Heart left ventricle (tissue), 16 donors: ENCODE measurements around the gene COMTD1. TPM values are rescaled to one million over a fixed set of nuclear protein-coding genes. Genes with fewer than 3 reads are reported as not detected.

ENCODE experiments used
- ATAC-seq, 4 donors: fragments of 200-7000 bp; cut with Tn5 transposase; one replicate each; pipeline ENCODE4 v1.9.1; 2020 to 2022; ENCODE audit warnings: moderate library complexity in 4 of 4, mild to moderate bottlenecking in 3 of 4, moderate number of reproducible peaks in 1 of 4
- DNase-seq, 5 donors: peaks; one replicate each; pipeline ENCODE4 v3.0.0-alpha.2; 2020
- H3K27ac ChIP-seq, 12 donors: fragments of 200-600 bp; sonication (generic) in 4 of 12; one replicate each; pipeline versions ENCODE4 v1.5.0 to v1.8.0; 2016 to 2022; ENCODE audit warnings: mild to moderate bottlenecking in 2 of 12
- H3K27me3 ChIP-seq, 9 donors: fragments of 200-600 bp; sonication (generic) in 2 of 9; one replicate each; pipeline versions ENCODE4 v1.5.1 to v1.8.0; 2016 to 2022; ENCODE audit warnings: mild to moderate bottlenecking in 3 of 9
- H3K36me3 ChIP-seq, 9 donors: fragments of 200-600 bp; sonication (generic) in 2 of 9; one replicate each; pipeline versions ENCODE4 v1.5.0 to v1.8.0; 2018 to 2022; ENCODE audit warnings: mild to moderate bottlenecking in 2 of 9
- H3K4me1 ChIP-seq, 12 donors: fragments of 200-600 bp; sonication (generic) in 4 of 12; one replicate each; pipeline versions ENCODE4 v1.5.0 to v1.8.0; 2016 to 2022; ENCODE audit warnings: mild to moderate bottlenecking in 3 of 12
- H3K4me3 ChIP-seq, 12 donors: fragments of 200-600 bp; sonication (generic) in 4 of 12; one replicate each; pipeline versions ENCODE4 v1.5.0 to v1.8.0; 2017 to 2022; ENCODE audit warnings: mild to moderate bottlenecking in 9 of 12, moderate library complexity in 4 of 12
- H3K9me3 ChIP-seq, 12 donors: fragments of 200-600 bp; sonication (generic) in 4 of 12; one replicate each; pipeline versions ENCODE4 v1.5.0 to v1.8.0; 2016 to 2022; ENCODE audit warnings: mild to moderate bottlenecking in 1 of 12
- POLR2A ChIP-seq, 2 donors: fragments of 450-650 bp; IDR thresholded peaks; one replicate each; pipeline ENCODE4 v1.6.1; 2017; ENCODE audit warnings: antibody characterized with exemption in 2 of 2, mild to moderate bottlenecking in 2 of 2, moderate library complexity in 2 of 2
- WGBS, 4 donors: extraction: QIAGEN DNeasy Blood & Tissue Kit in 2 of 4; methylation state at CpG; one replicate each; pipeline versions ENCODE4 v1.1.5 to v1.1.7; 2013 to 2018; 5-methylcytosine and 5-hydroxymethylcytosine counted together
- intact Hi-C, 10 donors: fragments of 100-400 bp; cut with DNase I; formaldehyde crosslinking; loops; one replicate each; pipeline versions ENCODE4 v1.11.1 to v1.14.2; 2022
- polyA plus RNA-seq, 2 donors: library from polyadenylated mRNA; stranded (reverse); fragments of 200-250 nt; gene quantifications; one replicate each; pipeline ENCODE4 v1.2.3, GENCODE V29; 2013
- total RNA-seq, 9 donors: library from RNA; depleted of rRNA in 2 of 9; stranded (reverse); fragments of >200 nt in 2 of 9; fragmentation: NEBNext Ultra II Directional in 3 of 9; extraction: Animal tissue kit (Norgen Biotek cat#: 25700) in 3 of 9; gene quantifications; one replicate each; pipeline versions ENCODE4 v1.1.0 to v1.2.4, GENCODE V29; 2016 to 2023
- TF ChIP-seq, protein P1 (sequence below), 12 donors: fragments of 200-600 bp; sonication (generic) in 4 of 12; IDR thresholded peaks; one replicate each; pipeline versions ENCODE4 v1.5.0 to v1.8.0; 2018 to 2022; ENCODE audit warnings: antibody characterized with exemption in 12 of 12, mild to moderate bottlenecking in 5 of 12
- donor health status: ischemic (EF 13 %, LVEDD 7.1; RV severe dilation, severe dysfunction).
- donor health status: healthy with polysubstance abuse.
- donor health status: DM: no; HTN: yes; CAD: no.
- donor health status: DM: no; HTN: no; CAD: no.
- donor health status: ischemic (EF 25% LVEDD 6.9; RV normal size, moderate dysfunction).
- donor health status: ischemic (EF 25% LVEDD 5.7; RV mildly dilated, moderate dysfunction).
- donor health status: healthy.
- donor health status: DM: yes; HTN: yes; CAD: no.
- donor health status: ischemic (EF 35%, LVEDD 5.7; RV mildly dilated, moderate dysfunction).
- donor health status: nonischemic (EF 11% LVEDD 7.7; RV severe dilation, severe dysfunction).
- donor health status: DM: yes; HTN: yes; CAD: no.
- donor health status: PGD.
- donor health status: ischemic (EF 29% LVEDD 5.4; RV normal size, mild dysfunction).
- donor health status: nonischemic (EF 23%, LVEDD 6.1; RV moderate dilation, normal function).

COMTD1 gene
- total and polyA plus RNA-seq, 11 donors, result 20.8 to 124 (median 38.7) TPM

DNA sequence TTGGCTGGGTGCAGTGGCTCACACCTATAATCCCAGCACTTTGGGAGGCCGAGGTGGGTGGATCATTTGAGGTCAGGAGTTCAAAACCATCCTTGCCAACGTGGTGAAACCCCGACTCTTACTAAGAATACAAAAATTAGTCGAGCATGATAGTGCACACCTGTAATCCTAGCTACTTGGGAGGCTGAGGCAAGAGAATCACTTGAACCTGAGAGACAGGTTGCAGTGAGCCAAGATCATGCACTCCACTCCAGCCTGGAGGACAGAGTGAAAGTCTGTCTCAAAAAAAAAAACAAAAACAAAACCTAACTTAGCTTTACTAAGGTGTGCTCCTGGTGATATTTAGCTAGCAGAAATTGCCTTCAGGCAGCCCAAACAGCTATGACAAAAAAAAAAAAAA, 49.4 kb downstream of the COMTD1 start:
- intact Hi-C loops, result loop anchor here in 5 of 10 donors (5.0 to 10.0 kb wide), 3 partner anchors 46 to 74 kb away; partner anchors contain the start of gene SAMD8 (in 3 of the 5)
- WGBS, 4 donors, result 75 to 81% (median 77%) methylated on average over 4 of the region's 4 CpGs
- TF ChIP-seq, protein P1, sequence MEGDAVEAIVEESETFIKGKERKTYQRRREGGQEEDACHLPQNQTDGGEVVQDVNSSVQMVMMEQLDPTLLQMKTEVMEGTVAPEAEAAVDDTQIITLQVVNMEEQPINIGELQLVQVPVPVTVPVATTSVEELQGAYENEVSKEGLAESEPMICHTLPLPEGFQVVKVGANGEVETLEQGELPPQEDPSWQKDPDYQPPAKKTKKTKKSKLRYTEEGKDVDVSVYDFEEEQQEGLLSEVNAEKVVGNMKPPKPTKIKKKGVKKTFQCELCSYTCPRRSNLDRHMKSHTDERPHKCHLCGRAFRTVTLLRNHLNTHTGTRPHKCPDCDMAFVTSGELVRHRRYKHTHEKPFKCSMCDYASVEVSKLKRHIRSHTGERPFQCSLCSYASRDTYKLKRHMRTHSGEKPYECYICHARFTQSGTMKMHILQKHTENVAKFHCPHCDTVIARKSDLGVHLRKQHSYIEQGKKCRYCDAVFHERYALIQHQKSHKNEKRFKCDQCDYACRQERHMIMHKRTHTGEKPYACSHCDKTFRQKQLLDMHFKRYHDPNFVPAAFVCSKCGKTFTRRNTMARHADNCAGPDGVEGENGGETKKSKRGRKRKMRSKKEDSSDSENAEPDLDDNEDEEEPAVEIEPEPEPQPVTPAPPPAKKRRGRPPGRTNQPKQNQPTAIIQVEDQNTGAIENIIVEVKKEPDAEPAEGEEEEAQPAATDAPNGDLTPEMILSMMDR (IDR thresholded peaks at IDR 0.05), result no peak
- TF ChIP-seq POLR2A (IDR thresholded peaks at IDR 0.05), result no peak
- Histone ChIP-seq H3K9me3 (no peaks in the 10 kb centered on the region), H3K4me1 (peaks cover 0 to 16% (median 3%) of the 10 kb centered on the region in 12 donors), H3K27me3 (no peaks in the 10 kb centered on the region), H3K4me3 (no peak overlapping the region), H3K36me3 (peaks cover 0 to 8% (median 0%) of the 10 kb centered on the region in 9 donors), H3K27ac (no peak overlapping the region)
- no peak for DNase-seq
- no peak for ATAC-seq

Other genes with a start within 250 kb of the COMTD1 start
- gene SAMD8, start 124.3 kb downstream of the COMTD1 start, total RNA-seq, result 10 to 100 TPM; 19.4 to 43.0 (median 25.1) TPM
- 10 to 100 TPM in 1 of 2 donors, 1 to 10 TPM in 1; 7.5 to 10.1 TPM for gene SAMD8, start 124.3 kb downstream of the COMTD1 start, polyA plus RNA-seq
- 100 to 1,000 TPM; 334 to 554 (median 472) TPM for gene VDAC2, start 25.2 kb downstream of the COMTD1 start, total RNA-seq
- 100 to 1,000 TPM; 375 to 515 TPM for gene VDAC2, start 25.2 kb downstream of the COMTD1 start, polyA plus RNA-seq
- 1 to 10 TPM; 3.4 to 8.6 (median 7.4) TPM for gene ZNF503, start 165.8 kb upstream of the COMTD1 start, total RNA-seq
- 1 to 10 TPM; 4.4 to 6.3 TPM for gene ZNF503, start 165.8 kb upstream of the COMTD1 start, polyA plus RNA-seq
- 10 to 100 TPM in 8 of 9 donors, 1 to 10 TPM in 1; 7.7 to 34.4 (median 14.9) TPM for gene LRMDA, start 195.7 kb upstream of the COMTD1 start, total RNA-seq
- 10 to 100 TPM in 1 of 2 donors, 1 to 10 TPM in 1; 2.4 to 14.9 TPM for gene LRMDA, start 195.7 kb upstream of the COMTD1 start, polyA plus RNA-seq